HTR-8/SVneo (cell line): Measurements from ENCODE around the gene PAX7.
"Not testable (repeated sequence)": the region's sequence is repeated elsewhere in the genome, so short reads cannot be mapped to it uniquely, and the experiment has no call there.

ENCODE experiments used
- DNase-seq: peaks from one replicate; pipeline ENCODE4 v3.0.0; 2011; ENCODE audit warnings: low spot score, mixed read lengths; ENCODE audit not compliant: insufficient read length
- FAIRE-seq: peaks from 2 replicates; lab custom pipeline; 2011; peaks lifted over from hg19 to GRCh38; lab: Jason Lieb, UNC

PAX7 gene

GRCh38 chr1:18723701-18724411, 93.2 kb downstream of the PAX7 start:
- FAIRE-seq, result no peak
- no peak for DNase-seq

- no peak for DNase-seq
- no peak for FAIRE-seq
Measured at GRCh38 chr1:18724801-18725200, 94.2 kb downstream of the PAX7 start.

- DNase-seq (no peak), FAIRE-seq (no peak)
Measured at GRCh38 chr1:18725231-18725895, 94.7 kb downstream of the PAX7 start.

GRCh38 chr1:18726368-18726767, 95.7 kb downstream of the PAX7 start:
- FAIRE-seq, result no peak

GRCh38 chr1:18727956-18728355, 97.3 kb downstream of the PAX7 start:
- no peak for FAIRE-seq
- no peak for DNase-seq

More at GRCh38 chr1:18726368-18726767, 95.7 kb downstream of the PAX7 start:
- DNase-seq, result no peak

- no peak for FAIRE-seq
- no peak for DNase-seq
Measured at GRCh38 chr1:18730321-18730720, 99.7 kb downstream of the PAX7 start.

GRCh38 chr1:18731148-18731547, 100.5 kb downstream of the PAX7 start:
- FAIRE-seq (no peak), DNase-seq (no peak)

- FAIRE-seq (no peak), DNase-seq (no peak)
Measured at GRCh38 chr1:18731591-18732235, 101.1 kb downstream of the PAX7 start.

- DNase-seq, result no peak
- no peak for FAIRE-seq
Measured at GRCh38 chr1:18732686-18733085, 102.0 kb downstream of the PAX7 start.

- DNase-seq (no peak), FAIRE-seq (no peak)
Measured at GRCh38 chr1:18734001-18734400, 103.4 kb downstream of the PAX7 start.

- DNase-seq, result no peak
- FAIRE-seq, result no peak
Measured at GRCh38 chr1:18734461-18735223, 104.0 kb downstream of the PAX7 start.

- DNase-seq, result no peak
- FAIRE-seq, result no peak
Measured at GRCh38 chr1:18735224-18735997, 104.8 kb downstream of the PAX7 start.

- FAIRE-seq (no peak), DNase-seq (no peak)
Measured at GRCh38 chr1:18736958-18737357, 106.3 kb downstream of the PAX7 start.

GRCh38 chr1:18738126-18738525, 107.5 kb downstream of the PAX7 start:
- no peak for DNase-seq
- no peak for FAIRE-seq

- FAIRE-seq, result no peak
- DNase-seq, result no peak
Measured at GRCh38 chr1:18738617-18739016, 108.0 kb downstream of the PAX7 start.

GRCh38 chr1:18739408-18739807, 108.8 kb downstream of the PAX7 start:
- no peak for FAIRE-seq
- DNase-seq, result no peak

GRCh38 chr1:18739897-18740296, 109.3 kb downstream of the PAX7 start:
- no peak for FAIRE-seq
- DNase-seq, result no peak

GRCh38 chr1:18740617-18741016, 110.0 kb downstream of the PAX7 start:
- DNase-seq (no peak), FAIRE-seq (no peak)

GRCh38 chr1:18743233-18743632, 112.6 kb downstream of the PAX7 start:
- DNase-seq (no peak), FAIRE-seq (no peak)

GRCh38 chr1:18744381-18744780, 113.7 kb downstream of the PAX7 start:
- not testable (repeated sequence) for FAIRE-seq, DNase-seq
